Measurements from ENCODE around the gene SPPL2B. TPM values are rescaled to one million over a fixed set of nuclear protein-coding genes. Genes with fewer than 3 reads are reported as not detected.

Gene SPPL2B
- total and polyA plus RNA-seq, 2 experiments from 2014 or later = 40.9 to 87.7 TPM

DNA sequence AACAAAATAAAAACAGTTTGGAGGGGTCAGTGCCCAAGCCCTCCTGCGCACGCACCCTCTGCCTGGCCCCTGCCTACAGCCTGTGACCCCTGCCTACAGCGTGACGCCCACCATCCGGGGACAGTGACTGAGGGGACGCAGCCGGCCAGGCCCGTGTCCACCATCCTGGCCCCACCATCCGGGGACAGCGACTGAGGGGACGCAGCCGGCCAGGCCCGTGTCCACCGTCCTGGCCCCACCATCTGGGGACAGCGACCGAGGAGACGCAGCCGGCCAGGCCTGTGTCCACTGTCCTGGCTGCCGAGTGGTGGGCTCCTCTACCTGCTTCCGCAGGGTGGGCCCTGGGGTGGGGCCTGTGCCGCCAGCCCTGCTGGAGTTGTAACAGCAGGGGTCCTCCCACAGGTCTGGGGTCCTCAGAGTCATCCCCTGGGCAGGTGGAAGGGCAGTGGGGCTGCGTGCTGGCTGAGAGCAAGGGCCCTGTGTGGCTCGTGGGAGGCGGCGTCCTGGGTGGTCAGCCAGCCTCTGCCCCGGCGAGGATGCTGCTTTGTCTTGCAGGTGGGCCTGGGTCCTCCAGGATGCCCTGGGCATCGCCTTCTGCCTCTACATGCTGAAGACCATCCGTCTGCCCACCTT is 14.3 kb downstream of the SPPL2B start:
- TF ChIP-seq EZH2phosphoT487 (IDR thresholded peaks at IDR 0.05; ENCODE audit: low read depth, severe bottlenecking, unreplicated experiment) (no peak), EZH2 (IDR thresholded peaks at IDR 0.05; ENCODE audit: borderline replicate concordance) (no peak)
- TF ChIP-seq, protein P1, sequence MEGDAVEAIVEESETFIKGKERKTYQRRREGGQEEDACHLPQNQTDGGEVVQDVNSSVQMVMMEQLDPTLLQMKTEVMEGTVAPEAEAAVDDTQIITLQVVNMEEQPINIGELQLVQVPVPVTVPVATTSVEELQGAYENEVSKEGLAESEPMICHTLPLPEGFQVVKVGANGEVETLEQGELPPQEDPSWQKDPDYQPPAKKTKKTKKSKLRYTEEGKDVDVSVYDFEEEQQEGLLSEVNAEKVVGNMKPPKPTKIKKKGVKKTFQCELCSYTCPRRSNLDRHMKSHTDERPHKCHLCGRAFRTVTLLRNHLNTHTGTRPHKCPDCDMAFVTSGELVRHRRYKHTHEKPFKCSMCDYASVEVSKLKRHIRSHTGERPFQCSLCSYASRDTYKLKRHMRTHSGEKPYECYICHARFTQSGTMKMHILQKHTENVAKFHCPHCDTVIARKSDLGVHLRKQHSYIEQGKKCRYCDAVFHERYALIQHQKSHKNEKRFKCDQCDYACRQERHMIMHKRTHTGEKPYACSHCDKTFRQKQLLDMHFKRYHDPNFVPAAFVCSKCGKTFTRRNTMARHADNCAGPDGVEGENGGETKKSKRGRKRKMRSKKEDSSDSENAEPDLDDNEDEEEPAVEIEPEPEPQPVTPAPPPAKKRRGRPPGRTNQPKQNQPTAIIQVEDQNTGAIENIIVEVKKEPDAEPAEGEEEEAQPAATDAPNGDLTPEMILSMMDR (IDR thresholded peaks at IDR 0.05; ENCODE audit: poor library complexity) = no peak
- no peak overlapping the region for H3K4me3 ChIP-seq
- H2AFZ ChIP-seq = no peak overlapping the region
- WGBS (ENCODE audit: low lambda C conversion rate, missing lambda C conversion rate) = 96% methylated on average over 25 of the region's 29 CpGs
- no peak overlapping the region for H3K4me2 ChIP-seq
- H3K36me3 ChIP-seq (replicated peaks; ENCODE audit: insufficient read depth, low read depth) = no peaks in the 10 kb centered on the region
- H3K27me3 ChIP-seq = no peaks in the 10 kb centered on the region
- DNase-seq (ENCODE audit: low spot score) = no peak
- no peaks in the 10 kb centered on the region for H4K20me1 ChIP-seq (ENCODE audit: insufficient read depth, poor library complexity, severe bottlenecking)
- no peak overlapping the region for H3K27ac ChIP-seq
- H3K79me2 ChIP-seq = peaks cover 9% of the 10 kb centered on the region
- no peaks in the 10 kb centered on the region for H3K4me1 ChIP-seq (ENCODE audit: insufficient read depth)
- H3K9me3 ChIP-seq (ENCODE audit: low read depth) = no peaks in the 10 kb centered on the region
- H3K9me2 ChIP-seq (replicated peaks; ENCODE audit: insufficient read depth) = no peaks in the 10 kb centered on the region

DNA sequence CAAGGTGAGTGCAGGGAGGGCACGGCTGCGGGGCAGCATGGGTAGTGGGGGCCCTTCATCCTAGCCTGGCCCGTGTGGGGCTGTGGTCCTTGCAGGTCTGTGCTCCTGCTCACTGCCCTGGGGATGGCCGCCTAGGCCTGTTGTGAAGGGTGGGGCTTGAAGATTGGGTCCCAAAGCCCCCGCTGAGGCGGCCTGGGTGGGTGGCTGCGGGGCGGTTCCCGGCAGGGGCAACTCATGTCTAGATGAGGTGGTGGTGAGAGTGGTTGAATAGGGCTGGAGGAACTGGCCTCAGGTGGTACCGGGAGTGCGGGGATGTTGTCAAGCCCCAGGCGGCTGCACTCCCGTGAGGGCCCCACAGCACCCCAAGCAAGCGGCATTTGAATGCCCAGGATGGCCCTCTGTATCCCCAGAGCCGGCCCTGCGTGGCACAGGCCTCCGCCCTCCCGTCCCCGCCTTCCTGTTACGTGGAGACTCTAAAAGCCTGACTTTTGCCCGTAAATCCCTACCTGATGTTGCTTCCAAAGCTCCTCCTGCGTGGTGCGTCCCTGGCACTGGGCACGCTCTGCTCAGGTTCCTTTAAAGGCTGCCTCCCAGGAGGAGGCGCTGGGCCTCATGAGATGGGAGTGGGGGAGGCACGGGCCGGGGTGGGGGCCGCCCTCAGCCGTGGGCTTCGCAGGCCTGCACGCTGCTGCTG is 15.0 kb downstream of the SPPL2B start:
- Histone ChIP-seq H2AFZ (no peak overlapping the region), H3K36me3 (replicated peaks; ENCODE audit: insufficient read depth, low read depth) (no peaks in the 10 kb centered on the region)
- TF ChIP-seq EZH2phosphoT487 (IDR thresholded peaks at IDR 0.05; ENCODE audit: low read depth, severe bottlenecking, unreplicated experiment) (no peak), EZH2 (IDR thresholded peaks at IDR 0.05; ENCODE audit: borderline replicate concordance) (no peak)
- TF ChIP-seq, protein P1 (IDR thresholded peaks at IDR 0.05; ENCODE audit: poor library complexity) = no peak

DNA sequence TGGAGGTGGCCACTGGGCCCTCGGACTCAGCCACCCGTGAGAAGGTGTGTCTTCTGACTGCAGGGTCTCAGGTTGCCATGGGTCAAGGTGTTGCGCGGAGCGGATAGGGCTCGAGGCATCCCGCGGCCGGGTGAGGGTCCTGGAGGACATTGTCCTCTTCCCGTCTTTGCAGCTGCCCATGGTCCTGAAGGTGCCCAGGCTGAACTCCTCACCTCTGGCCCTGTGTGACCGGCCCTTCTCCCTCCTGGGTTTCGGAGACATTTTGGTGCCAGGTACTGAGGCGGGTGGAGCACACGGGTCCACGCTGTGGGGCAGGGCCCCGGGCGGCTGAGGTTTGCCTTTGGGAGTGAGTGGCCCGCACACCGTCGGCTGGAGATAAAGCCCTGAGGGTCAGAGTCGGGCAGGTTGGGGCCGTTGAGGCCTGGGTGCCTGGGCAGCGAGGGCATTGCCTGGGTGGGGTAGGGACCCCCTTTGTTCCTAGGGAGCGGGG is 15.9 kb downstream of the SPPL2B start:
- Histone ChIP-seq H3K36me3 (replicated peaks; ENCODE audit: insufficient read depth, low read depth) (no peaks in the 10 kb centered on the region), H2AFZ (no peak overlapping the region)
- WGBS (ENCODE audit: low lambda C conversion rate, missing lambda C conversion rate) = 92% methylated on average over 20 of the region's 24 CpGs

More for the DNA sequence above, 15.0 kb downstream of the SPPL2B start:
- Histone ChIP-seq H3K4me2 (no peak overlapping the region), H3K9me2 (replicated peaks; ENCODE audit: insufficient read depth) (no peaks in the 10 kb centered on the region), H3K4me1 (ENCODE audit: insufficient read depth) (no peaks in the 10 kb centered on the region), H3K9me3 (ENCODE audit: low read depth) (no peaks in the 10 kb centered on the region), H3K27ac (no peak overlapping the region), H3K27me3 (no peaks in the 10 kb centered on the region), H3K4me3 (no peak overlapping the region), H4K20me1 (ENCODE audit: insufficient read depth, poor library complexity, severe bottlenecking) (no peaks in the 10 kb centered on the region), H3K79me2 (peaks cover 3% of the 10 kb centered on the region)
- DNase-seq (ENCODE audit: low spot score) = no peak
- WGBS (ENCODE audit: low lambda C conversion rate, missing lambda C conversion rate) = 95% methylated on average over 18 of the region's 31 CpGs

More for the DNA sequence above, 15.9 kb downstream of the SPPL2B start:
- Histone ChIP-seq H3K27ac (no peak overlapping the region), H4K20me1 (ENCODE audit: insufficient read depth, poor library complexity, severe bottlenecking) (no peaks in the 10 kb centered on the region), H3K79me2 (no peaks in the 10 kb centered on the region), H3K4me3 (no peak overlapping the region), H3K4me2 (no peak overlapping the region), H3K27me3 (no peaks in the 10 kb centered on the region), H3K9me2 (replicated peaks; ENCODE audit: insufficient read depth) (no peaks in the 10 kb centered on the region), H3K4me1 (ENCODE audit: insufficient read depth) (no peaks in the 10 kb centered on the region), H3K9me3 (ENCODE audit: low read depth) (no peaks in the 10 kb centered on the region)
- DNase-seq (ENCODE audit: low spot score) = no peak
- TF ChIP-seq EZH2phosphoT487 (IDR thresholded peaks at IDR 0.05; ENCODE audit: low read depth, severe bottlenecking, unreplicated experiment) (no peak), EZH2 (IDR thresholded peaks at IDR 0.05; ENCODE audit: borderline replicate concordance) (no peak)
- TF ChIP-seq, protein P1 (IDR thresholded peaks at IDR 0.05; ENCODE audit: poor library complexity) = no peak

All from hepatocyte (in vitro differentiated cells).